UCSD-AML1 (cell line): ENCODE data around the gene ARIH2.

Source experiments
- DNase-seq: peaks from one replicate; lab custom pipeline; 2025; ENCODE audit not compliant: unreplicated experiment; lab: John Stamatoyannopoulos, UW

ARIH2 gene

GRCh38 chr3:49034650-49035049, 116.0 kb downstream of the ARIH2 start:
- no peak for DNase-seq

DNA sequence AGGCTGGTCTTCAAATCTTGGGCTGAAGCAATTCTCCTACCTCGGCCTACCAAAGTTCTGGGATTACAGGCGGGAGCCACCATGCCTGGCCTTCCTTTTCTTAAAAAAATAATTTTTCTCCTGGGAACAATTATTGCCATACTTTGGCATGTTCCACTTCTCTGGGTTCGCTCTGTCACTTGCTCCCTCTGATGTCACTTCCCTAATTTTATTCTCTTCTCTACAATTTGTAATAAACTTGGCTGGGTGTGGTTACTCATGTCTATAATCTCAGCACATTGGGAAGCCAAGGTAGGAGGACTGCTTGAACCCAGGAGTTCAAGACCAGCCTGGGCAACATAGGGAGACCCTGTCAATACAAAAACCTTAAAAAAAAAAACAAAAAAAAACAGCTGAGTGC, 116.6 kb downstream of the ARIH2 start:
- DNase-seq: no peak
